Germinal center (tissue), 1 donor: ENCODE measurements around the gene IFT172.
A peak's percentile ranks its signal among the peaks of the same experiment; 100 is the strongest.

Source experiments
- DNase-seq: peaks from one replicate; pipeline ENCODE4 v3.0.0; 2012; ENCODE audit warnings: mixed read lengths, low spot score

IFT172 gene

GRCh38 chr2:27422958-27423357, 66.6 kb downstream of the IFT172 start:
- DNase-seq, result no peak

- DNase-seq, result no peak
These were observed 67.8 kb downstream of the IFT172 start for GRCh38 chr2:27421660-27422250.

- DNase-seq, result no peak
These were observed 68.5 kb downstream of the IFT172 start for GRCh38 chr2:27420996-27421395.

GRCh38 chr2:27416151-27416550, 73.4 kb downstream of the IFT172 start:
- DNase-seq, result no peak

- no peak for DNase-seq
These were observed 77.0 kb downstream of the IFT172 start for GRCh38 chr2:27412419-27413152.

- DNase-seq, result peak; percentile 95
These were observed 80.0 kb downstream of the IFT172 start, which contains the start of gene PPM1G for GRCh38 chr2:27409321-27410073. PPM1G (minus strand) TSS chr2:27409591; CDS start chr2:27409422, 169 bp downstream.

GRCh38 chr2:27408601-27409320, 80.8 kb downstream of the IFT172 start:
- DNase-seq, result peak; percentile 19

- DNase-seq, result peak; percentile 33
These were observed 81.6 kb downstream of the IFT172 start for GRCh38 chr2:27407798-27408491.

GRCh38 chr2:27400348-27401135, 89.0 kb downstream of the IFT172 start:
- DNase-seq, result no peak

- DNase-seq, result no peak
These were observed 90.6 kb downstream of the IFT172 start for GRCh38 chr2:27398962-27399361.
